GM08714 (cell line): ENCODE data around the gene SRCIN1.
"Not testable (repeated sequence)": the region's sequence is repeated elsewhere in the genome, so short reads cannot be mapped to it uniquely, and the experiment has no call there.

Experiments
- H3K4me3 ChIP-seq: fragments of 200-500 bp; sonication (Bioruptor generic); 2 replicates; pipeline ENCODE4 v1.5.1; 2014; ENCODE audit warnings: mild to moderate bottlenecking, low read length, inconsistent platforms
- ZNF274 ChIP-seq: IDR thresholded peaks from 2 replicates; pipeline ENCODE4 v1.6.1; 2012; ENCODE audit warnings: mild to moderate bottlenecking, low read depth, low read length

Gene SRCIN1

DNA sequence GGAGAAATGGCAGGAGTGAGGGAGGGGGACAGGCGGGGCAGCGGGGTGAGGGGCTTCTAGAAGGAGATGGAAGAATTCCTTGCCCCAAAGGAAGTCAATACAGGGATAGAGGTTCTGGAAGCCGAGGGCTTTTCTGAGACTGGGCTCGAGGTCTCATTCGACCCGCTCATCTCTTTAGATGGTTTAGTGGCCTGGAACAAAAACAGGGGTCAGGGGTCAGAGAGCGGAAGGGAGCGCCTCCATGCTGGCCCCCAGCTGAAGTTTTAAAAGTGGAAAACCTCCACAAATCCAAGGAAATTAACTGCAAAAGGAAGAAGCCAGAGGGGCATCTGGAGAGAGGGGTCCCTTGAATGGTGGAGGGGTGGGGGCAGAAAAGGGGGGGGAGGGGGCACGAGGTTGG, 72.5 kb downstream of the SRCIN1 start:
- H3K4me3 ChIP-seq, result no peak overlapping the region
- no peak for TF ChIP-seq ZNF274

DNA sequence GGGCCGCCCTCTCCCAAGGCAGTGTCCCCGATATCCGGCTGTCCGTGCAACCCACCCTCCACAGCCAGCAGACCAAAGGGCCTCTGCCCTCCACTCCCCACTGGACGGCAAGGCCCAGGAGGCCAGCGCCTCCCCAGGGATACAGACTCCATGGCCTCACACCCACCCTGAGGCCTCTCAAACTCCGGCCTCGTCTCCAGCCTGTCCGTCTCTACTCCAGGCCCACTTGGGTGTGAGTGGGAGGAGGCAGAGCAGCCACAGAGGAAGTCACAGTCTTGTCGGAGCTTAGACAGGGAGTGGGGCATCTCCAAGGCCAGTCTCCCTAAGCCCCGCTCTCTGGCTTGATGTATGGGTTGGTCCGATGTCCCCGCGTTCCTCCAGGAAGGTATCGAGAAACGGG, 73.3 kb downstream of the SRCIN1 start:
- no peak overlapping the region for H3K4me3 ChIP-seq
- no peak for TF ChIP-seq ZNF274

DNA sequence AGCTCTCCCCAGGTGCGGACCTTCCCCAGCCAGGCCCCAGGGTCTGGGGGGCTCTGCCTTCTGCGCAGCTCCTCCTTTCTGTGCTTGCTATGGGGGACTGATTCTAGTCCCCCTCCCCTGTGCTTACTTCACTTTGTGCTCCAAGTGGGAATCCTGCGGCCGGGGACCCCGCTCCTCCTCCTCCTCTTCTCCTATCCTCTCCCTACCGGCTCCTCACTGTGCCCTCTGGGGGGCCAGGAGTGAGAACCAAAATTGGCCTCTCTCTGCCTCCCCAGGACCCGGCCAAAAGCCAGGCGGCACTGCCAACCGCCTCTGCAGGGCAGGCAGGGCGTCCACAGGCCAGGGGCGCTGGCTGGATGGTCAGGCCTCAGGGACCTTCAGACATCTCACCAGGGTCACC, 74.0 kb downstream of the SRCIN1 start:
- H3K4me3 ChIP-seq, result not testable (repeated sequence)

DNA sequence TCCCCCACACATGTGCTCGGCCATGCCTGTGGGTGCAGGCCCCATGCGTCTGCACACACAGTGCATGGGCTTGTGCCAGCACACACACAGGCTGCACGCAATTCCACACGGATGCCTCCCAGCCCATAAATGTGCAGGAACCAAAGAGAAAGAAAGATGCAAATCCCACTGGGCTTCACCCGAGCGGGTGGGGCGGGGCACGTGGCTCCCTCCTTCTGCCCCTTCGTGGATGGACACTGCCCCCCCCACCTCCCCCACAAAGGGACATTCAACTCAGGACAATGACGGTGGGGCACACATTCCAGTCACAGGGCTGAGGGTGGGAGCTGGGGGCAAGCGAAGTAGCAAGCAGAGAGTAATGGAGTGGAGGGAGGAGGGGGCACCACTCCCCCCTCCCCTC, 74.9 kb downstream of the SRCIN1 start:
- not testable (repeated sequence) for H3K4me3 ChIP-seq

DNA sequence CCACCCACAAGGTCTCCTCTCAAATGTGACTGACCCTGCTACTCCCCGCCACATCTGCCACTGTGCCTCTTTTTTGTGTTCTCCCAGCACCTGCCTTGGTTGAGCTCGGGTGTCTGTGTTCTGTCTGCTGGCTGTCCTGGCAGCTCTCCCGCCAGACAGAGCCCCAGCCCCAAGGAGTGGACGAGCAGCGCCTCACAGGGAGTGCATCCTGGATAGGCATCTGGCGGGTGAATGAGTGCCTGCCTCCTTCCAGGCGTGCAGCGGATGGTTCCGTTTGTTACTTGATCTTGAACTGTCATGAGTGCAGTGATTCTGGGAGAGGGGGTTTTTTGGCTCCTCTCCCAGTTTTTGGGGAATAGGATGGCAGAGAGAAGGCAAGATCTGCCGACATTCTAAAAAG, 77.6 kb downstream of the SRCIN1 start:
- H3K4me3 ChIP-seq, result not testable (repeated sequence)

DNA sequence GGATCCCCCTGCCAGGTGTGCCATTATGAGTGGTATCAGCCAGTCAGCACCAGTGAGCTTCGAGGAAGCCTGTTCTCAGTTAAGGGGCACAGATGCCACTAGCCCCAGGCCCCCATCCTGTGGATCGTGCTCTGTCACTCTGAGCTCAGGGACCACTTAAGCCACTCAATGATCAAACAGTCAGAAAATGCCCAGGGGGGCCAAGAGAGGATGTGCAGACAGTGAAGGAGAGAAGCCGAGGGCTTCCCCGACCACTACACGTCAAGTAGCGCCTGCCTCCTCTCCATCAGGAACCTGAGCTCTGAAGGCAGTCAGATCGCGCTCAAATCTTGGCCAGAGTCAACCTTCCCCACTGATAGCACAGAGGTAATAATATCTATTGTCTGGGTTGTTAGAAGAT, 79.2 kb downstream of the SRCIN1 start:
- H3K4me3 ChIP-seq, result not testable (repeated sequence)

DNA sequence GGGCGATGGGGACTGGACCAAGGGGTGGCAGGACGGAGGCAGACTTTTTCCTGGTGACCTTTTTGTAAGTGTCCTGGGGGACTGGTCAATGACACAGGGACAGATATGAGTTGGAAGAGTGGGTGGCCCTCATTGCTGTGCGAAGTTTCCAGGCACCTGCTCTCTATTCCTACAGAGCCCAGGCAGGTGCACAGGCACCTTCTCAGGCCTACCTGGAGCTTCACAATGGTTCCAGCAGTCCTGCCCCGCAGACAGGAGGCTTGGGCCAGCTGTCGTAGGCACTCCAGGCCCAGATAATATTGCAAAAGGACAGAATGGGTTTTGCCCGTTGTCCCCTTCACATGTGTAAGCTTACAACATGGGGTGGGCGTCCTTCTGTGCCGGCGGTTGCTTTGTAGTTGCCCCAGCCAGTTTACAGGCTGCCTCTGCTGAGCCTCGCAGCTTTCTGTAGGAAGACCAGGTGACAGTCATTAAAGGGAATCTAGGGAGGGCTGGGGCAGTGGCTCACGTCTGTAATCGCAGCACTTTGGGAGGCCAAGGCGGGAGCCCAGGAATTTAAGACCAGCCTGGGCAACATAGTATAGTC, 93.2 kb downstream of the SRCIN1 start:
- H3K4me3 ChIP-seq, result no peak overlapping the region
- no peak for TF ChIP-seq ZNF274

DNA sequence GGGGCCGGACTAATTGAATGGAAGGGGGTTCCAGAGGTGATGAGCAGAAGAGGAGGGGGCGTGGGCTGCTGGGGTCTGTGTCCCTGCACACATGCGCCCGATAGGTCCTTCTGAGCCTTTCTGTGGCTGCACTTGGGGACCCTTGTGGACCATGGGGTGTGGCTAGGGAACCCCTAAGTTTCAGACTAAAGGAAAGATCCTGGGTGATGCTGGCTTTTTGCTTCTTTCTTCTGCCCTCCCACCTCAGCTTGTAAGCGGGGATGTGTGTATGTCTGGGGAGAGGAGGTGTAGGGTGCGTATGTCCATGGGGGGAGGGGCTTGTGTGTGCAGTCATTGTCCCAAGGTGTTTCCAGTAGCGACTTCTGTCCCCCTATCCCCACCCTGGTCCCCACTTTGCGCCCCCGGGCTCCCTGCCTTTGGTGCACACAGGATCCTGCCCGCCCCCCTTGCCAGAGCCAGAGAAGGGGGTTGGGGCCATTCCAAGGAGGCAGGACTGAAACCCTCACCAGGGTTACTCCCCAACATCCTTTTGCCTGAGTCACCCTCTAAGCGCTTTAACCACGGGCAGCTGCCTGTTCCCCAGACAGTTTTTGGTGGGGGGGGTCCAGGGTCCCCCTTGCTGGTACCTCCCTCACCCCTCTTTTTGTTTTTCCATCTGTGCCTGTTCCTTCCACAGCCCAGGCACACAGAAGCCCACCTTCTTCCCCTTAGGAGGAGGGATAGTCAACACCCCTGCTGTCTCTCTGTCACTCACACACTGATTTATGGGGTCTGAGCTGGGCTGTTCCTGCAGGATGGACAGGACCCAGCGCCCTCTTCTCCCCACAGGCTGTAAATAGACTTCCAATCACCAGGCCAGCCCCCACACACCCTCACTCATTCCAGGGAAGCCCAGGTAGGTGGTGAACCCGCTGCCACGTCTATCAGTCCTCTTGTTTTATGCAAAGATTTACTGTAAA, 94.3 kb downstream of the SRCIN1 start:
- no peak overlapping the region for H3K4me3 ChIP-seq
- TF ChIP-seq ZNF274, result no peak

DNA sequence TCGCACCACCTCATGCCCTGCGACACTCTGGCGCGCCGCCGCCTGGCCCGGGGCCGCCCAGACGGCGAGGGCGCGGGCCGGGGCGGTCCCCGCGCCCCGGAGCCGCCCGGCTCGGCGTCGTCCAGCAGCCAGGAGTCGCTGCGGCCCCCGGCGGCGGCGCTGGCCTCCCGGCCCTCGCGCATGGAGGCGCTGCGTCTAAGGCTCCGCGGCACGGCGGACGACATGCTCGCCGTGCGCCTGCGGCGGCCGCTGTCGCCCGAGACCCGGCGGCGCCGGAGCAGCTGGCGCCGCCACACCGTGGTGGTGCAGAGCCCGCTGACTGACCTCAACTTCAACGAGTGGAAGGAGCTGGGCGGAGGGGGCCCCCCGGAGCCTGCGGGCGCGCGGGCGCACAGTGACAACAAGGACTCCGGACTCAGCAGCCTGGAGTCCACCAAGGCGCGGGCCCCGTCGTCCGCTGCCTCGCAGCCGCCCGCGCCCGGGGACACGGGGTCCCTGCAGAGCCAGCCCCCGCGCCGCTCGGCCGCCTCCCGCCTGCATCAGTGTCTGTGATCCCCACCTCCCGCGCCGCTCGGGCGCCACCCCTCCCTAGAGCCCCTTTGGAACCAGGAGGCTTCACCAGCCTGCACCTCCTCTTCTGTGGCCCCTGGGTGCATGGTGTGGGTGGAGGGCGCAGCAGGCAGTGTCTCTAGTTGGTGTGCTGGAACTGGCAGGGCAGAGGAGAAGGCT, 95.2 kb downstream of the SRCIN1 start:
- no peak overlapping the region for H3K4me3 ChIP-seq
- no peak for TF ChIP-seq ZNF274

DNA sequence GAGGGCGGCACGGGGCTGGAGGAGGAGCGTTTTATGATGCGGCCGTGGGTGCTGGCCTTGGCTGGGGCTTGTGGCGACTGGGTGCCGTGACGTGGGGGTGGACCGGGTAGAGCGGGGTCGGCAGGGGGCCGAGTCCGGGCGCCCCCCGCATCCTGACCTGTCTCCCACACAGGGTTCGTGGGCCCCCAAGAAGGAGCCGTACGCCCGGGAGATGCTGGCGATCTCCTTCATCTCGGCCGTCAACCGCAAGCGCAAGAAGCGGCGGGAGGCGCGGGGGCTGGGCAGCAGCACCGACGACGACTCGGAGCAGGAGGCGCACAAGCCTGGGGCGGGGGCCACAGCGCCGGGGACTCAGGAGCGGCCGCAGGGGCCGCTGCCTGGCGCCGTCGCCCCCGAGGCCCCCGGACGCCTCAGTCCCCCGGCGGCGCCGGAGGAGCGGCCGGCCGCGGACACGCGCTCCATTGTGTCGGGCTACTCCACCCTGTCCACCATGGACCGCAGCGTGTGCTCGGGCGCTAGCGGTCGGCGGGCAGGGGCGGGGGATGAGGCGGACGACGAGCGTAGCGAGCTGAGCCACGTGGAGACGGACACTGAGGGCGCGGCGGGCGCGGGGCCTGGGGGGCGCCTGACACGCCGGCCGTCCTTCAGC, 95.9 kb downstream of the SRCIN1 start:
- no peak overlapping the region for H3K4me3 ChIP-seq

DNA sequence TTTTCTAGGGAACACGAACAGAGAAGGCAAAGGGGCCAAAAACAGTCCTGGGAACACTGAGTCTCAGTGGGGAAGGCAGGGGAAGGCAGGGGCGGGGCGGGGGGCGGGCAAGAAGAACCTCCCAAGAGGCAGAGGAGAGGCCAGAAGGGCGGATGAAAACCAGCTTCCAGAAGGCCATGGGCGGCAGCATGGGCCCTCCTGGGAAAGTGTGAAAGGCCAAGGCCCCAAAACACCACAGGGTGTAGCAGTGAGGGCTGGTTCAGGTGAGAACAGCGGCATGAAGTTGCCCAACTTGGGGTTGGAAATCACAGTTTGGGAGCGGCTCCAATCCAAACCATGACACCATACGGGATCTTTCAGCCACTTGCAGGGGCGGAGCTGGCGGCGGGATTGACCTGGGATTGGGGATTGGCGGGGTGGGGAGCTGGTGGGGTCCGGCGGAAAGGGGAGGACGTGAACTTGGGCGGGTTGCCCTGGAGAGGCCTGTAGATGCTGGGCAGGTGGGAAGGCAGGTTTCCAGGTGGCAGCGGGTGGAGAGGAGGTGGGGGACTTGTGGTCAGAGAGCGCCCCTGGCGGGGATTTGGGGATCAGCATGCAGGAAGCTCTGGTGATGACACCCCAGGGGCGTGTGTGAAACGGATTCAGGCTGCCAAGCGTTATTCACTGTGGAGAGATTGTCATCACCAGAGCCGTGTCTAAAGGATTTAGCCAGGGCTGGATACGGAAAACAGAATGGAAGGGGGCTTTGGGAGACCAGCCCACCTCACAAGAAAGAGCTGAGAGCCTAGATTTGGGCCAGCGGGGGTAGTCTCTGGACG, 96.6 kb downstream of the SRCIN1 start:
- no peak for TF ChIP-seq ZNF274
- H3K4me3 ChIP-seq, result no peak overlapping the region

More for the DNA sequence above, 95.9 kb downstream of the SRCIN1 start:
- no peak for TF ChIP-seq ZNF274

DNA sequence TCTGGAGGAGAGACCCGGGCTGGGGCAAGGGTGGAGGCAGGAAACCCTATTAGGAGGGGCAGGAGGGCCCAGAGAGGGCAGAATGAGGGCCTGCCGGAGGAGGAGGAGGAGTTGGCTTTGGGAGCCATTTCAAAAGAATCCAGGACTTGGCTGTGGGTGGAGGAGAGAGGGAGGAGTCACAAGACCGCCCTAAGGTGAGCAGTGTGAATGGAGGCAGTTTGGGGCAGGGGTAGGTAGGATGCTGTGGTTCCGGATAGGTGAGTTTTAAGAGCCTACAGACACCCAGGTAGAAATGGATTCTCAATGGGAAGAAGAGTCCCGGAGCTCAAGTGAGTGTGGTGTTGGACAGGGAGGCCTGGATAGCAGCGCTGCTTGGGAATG, 97.2 kb downstream of the SRCIN1 start:
- no peak for TF ChIP-seq ZNF274
- H3K4me3 ChIP-seq, result no peak overlapping the region

DNA sequence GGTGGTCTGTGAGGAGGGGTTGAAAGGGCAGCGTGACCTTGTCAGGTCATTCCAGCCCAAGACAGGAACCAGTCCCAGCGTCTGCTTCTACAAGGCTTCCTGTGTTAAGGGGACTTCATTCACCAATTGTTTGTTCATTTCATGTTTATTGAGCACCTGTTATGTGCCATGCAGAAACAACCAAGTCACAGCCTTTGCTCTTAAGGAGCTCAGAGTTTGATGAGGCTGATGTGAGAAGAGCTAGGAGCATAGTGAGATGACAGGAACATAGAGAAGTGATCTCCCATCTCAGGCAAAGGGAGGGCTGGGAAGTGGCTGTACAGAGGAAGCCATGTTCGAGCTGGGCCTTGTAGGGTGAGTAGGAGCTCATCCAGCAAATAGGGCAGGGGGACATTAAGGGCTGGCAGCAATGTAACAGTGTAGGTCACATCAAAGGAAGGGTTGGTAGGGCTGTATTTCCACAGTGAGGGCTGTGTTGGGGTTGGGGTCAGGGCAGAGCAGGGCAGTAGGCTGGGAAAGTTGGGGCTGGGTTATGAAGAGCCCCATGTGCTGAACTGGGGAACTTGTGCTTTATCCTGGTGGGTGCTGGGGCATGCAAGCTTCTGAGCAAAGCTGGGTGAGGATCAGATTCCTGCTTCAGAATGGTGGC, 97.7 kb downstream of the SRCIN1 start:
- H3K4me3 ChIP-seq, result no peak overlapping the region
- TF ChIP-seq ZNF274, result no peak
